ENCODE data around the gene ARID1B. TPM values are rescaled to one million over a fixed set of nuclear protein-coding genes. Genes with fewer than 3 reads are reported as not detected.

The ARID1B gene
- total RNA-seq, 4 donors from 2014 or later: 87.1 to 194 (median 115) TPM

DNA sequence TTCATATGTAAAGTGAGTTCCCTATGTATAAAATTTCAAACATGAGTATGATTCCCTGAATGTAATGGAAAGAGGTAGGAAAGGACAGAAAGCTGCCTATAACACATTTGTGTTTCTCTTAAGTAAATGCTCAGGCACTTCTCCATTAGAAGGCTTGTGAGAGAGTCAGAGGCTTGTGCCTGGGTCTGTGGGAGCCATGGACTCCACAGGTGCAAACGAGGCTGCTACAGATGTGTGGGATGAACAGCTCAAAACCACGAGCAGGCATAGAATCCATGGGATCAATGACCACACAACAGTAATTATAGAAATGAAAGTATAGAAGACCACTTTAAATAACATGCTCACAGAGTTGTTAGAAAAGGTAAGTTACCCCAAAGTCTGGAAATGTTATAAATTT lies 134.4 kb downstream of the ARID1B start:
- Histone ChIP-seq H3K27ac (no peak overlapping the region), H3K36me3 (no peaks in the 10 kb centered on the region), H3K9me3 (no peaks in the 10 kb centered on the region), H3K4me1 (peaks cover 0 to 12% (median 1%) of the 10 kb centered on the region in 4 donors), H3K27me3 (no peaks in the 10 kb centered on the region), H3K4me3 (no peak overlapping the region)
- in situ Hi-C loops (cut with MboI; ENCODE audit: low pct_ligation_motif_present in 1 of 4, low pct_unique_long_range_greater_than_20kb in 1 of 4, low sequenced_read_pairs in 3 of 4) (no loop called here), intact Hi-C loops (cut with DNase I; ENCODE audit: low total_unique reads) (no loop called here)
- TF ChIP-seq EP300 (IDR thresholded peaks at IDR 0.05; ENCODE audit: low read depth): no peak
- TF ChIP-seq POLR2AphosphoS5 (IDR thresholded peaks at IDR 0.05): no peak
- no peak for TF ChIP-seq POLR2A (IDR thresholded peaks at IDR 0.05)
- TF ChIP-seq, protein P1, sequence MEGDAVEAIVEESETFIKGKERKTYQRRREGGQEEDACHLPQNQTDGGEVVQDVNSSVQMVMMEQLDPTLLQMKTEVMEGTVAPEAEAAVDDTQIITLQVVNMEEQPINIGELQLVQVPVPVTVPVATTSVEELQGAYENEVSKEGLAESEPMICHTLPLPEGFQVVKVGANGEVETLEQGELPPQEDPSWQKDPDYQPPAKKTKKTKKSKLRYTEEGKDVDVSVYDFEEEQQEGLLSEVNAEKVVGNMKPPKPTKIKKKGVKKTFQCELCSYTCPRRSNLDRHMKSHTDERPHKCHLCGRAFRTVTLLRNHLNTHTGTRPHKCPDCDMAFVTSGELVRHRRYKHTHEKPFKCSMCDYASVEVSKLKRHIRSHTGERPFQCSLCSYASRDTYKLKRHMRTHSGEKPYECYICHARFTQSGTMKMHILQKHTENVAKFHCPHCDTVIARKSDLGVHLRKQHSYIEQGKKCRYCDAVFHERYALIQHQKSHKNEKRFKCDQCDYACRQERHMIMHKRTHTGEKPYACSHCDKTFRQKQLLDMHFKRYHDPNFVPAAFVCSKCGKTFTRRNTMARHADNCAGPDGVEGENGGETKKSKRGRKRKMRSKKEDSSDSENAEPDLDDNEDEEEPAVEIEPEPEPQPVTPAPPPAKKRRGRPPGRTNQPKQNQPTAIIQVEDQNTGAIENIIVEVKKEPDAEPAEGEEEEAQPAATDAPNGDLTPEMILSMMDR (IDR thresholded peaks at IDR 0.05): no peak
- DNase-seq: no peak
- WGBS, 2 donors (ENCODE audit: low coverage in 1 of 2): 69 to 94% methylated on average over 2 of the region's 2 CpGs

DNA sequence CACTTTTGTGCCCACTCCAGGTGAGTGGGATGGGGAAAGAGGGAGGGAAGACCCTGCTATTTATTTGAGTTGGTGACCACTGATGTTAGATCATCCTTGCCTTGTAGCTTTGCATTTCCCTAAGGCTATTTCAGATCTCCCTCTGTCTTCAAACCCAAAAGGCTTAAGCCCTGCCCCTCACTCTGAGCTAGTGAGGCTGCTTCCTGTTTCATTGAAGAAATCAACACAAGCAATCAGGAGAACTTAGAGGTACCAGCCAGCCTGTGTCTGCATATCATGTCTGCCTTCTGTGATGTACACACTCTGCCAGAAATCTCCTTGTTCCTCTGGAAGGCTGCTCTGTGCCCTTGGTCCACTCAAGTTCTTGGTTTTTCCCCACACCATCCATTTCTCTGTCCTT lies 135.3 kb downstream of the ARID1B start:
- in situ Hi-C loops (cut with MboI; ENCODE audit: low pct_ligation_motif_present in 1 of 4, low pct_unique_long_range_greater_than_20kb in 1 of 4, low sequenced_read_pairs in 3 of 4) (no loop called here), intact Hi-C loops (cut with DNase I; ENCODE audit: low total_unique reads) (no loop called here)
- DNase-seq: no peak
- no peak for TF ChIP-seq POLR2A (IDR thresholded peaks at IDR 0.05)
- H3K27me3 ChIP-seq: no peaks in the 10 kb centered on the region
- no peak overlapping the region for H3K4me3 ChIP-seq
- H3K27ac ChIP-seq: no peak overlapping the region
- no peaks in the 10 kb centered on the region for H3K36me3 ChIP-seq
- no peaks in the 10 kb centered on the region for H3K9me3 ChIP-seq
- peaks cover 0 to 17% (median 1%) of the 10 kb centered on the region in 4 donors for H3K4me1 ChIP-seq

DNA sequence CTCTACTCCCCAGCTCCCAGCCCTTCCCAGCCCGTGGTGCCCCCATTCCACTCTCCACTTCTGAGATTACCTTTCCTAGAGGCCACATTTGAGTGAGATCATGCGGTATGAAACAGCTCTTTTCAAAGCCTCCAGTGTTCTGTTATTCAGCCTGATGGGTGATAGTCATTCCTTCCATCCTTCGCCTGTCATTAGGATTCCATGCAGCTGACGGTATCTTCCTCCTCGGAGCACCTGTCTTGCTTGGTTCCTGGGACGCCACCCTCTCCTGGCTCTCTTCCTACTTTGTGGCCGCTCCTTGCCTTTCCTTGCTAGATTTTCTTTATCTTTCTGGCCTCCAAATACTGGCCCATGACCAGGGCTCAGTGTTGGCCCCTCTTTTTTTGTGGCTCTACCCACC lies 137.0 kb downstream of the ARID1B start:
- no peaks in the 10 kb centered on the region for H3K36me3 ChIP-seq
- intact Hi-C loops (cut with DNase I; ENCODE audit: low total_unique reads): no loop called here
- H3K27ac ChIP-seq: no peak overlapping the region
- TF ChIP-seq POLR2A (IDR thresholded peaks at IDR 0.05) (no peak), POLR2AphosphoS5 (IDR thresholded peaks at IDR 0.05) (no peak), EP300 (IDR thresholded peaks at IDR 0.05; ENCODE audit: low read depth) (no peak)
- TF ChIP-seq, protein P1 (IDR thresholded peaks at IDR 0.05): no peak
- peaks cover 0 to 24% (median 1%) of the 10 kb centered on the region in 4 donors for H3K4me1 ChIP-seq
- WGBS, 2 donors (ENCODE audit: low coverage in 1 of 2): 96 to 100% methylated on average over 1 to 7 of the region's 7 CpGs
- in situ Hi-C loops (cut with MboI; ENCODE audit: low pct_ligation_motif_present in 1 of 4, low pct_unique_long_range_greater_than_20kb in 1 of 4, low sequenced_read_pairs in 3 of 4): no loop called here
- DNase-seq: no peak
- no peaks in the 10 kb centered on the region for H3K27me3 ChIP-seq
- H3K9me3 ChIP-seq: no peaks in the 10 kb centered on the region
- H3K4me3 ChIP-seq: no peak overlapping the region

DNA sequence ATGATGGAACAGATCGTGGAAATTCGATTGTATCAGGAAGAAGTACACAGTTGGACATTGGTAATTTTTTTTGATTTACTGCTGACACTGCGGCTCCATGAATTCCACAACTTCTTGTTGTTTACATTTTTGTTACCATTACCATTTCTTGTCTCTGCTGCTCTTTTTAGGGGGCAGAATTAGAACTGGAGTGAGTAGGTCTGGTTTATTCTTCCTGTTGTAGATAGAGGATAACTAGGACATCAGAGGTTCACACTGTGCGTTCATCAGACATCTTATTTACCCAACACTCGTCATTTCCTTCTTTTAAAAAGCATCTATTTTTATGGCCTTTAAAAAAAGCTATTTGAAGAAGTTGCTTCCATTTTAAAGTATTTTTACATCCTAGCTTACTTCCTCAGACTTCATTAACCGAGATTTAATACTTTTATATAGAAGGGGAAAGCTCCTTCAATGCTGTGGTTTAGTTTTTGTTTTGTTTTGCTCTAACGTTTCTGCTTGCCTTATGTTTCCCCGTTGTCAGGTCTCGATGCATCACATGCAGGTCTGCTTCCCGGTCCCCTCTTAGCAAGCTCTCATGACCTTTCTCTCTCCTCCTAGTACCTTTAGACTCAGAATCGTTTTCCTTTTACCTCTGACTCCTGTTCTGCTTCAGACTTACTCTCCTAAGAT lies 139.1 kb downstream of the ARID1B start:
- Histone ChIP-seq H3K36me3 (no peaks in the 10 kb centered on the region), H3K9me3 (no peaks in the 10 kb centered on the region), H3K4me3 (no peak overlapping the region), H3K4me1 (peaks cover 0 to 23% (median 1%) of the 10 kb centered on the region in 4 donors), H3K27ac (no peak overlapping the region), H3K27me3 (no peaks in the 10 kb centered on the region)
- 41 to 56% methylated on average over 4 to 11 of the region's 11 CpGs for WGBS, 2 donors (ENCODE audit: low coverage in 1 of 2)
- in situ Hi-C loops (cut with MboI; ENCODE audit: low pct_ligation_motif_present in 1 of 4, low pct_unique_long_range_greater_than_20kb in 1 of 4, low sequenced_read_pairs in 3 of 4) (no loop called here), intact Hi-C loops (cut with DNase I; ENCODE audit: low total_unique reads) (no loop called here)
- DNase-seq: no peak
- TF ChIP-seq, protein P1 (IDR thresholded peaks at IDR 0.05): no peak

DNA sequence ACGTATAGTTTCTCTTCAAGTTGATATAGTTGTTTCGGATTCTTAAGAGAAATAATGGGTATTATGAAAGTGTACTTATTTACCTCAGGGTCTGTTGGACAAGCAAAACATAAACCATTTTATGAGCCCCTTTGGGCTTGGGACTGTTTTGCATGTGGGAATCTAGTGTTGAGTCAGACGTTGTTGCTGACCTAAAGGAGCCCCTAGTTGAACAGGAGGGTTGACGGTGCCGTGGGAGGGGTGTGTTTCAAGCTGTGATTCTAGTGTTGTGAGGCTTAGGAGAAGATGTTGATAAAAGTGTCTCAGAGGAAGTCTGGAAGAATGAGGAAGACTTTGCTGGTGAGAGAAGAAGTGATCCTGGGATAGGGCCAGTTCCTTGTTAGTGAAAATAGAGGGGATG lies 140.0 kb downstream of the ARID1B start:
- H3K27me3 ChIP-seq: no peaks in the 10 kb centered on the region
- no peaks in the 10 kb centered on the region for H3K9me3 ChIP-seq
- no peak overlapping the region for H3K27ac ChIP-seq
- H3K4me3 ChIP-seq: no peak overlapping the region
- TF ChIP-seq POLR2AphosphoS5 (IDR thresholded peaks at IDR 0.05): no peak
- TF ChIP-seq, protein P1 (IDR thresholded peaks at IDR 0.05): no peak
- no peak for TF ChIP-seq POLR2A (IDR thresholded peaks at IDR 0.05)
- no peak for TF ChIP-seq EP300 (IDR thresholded peaks at IDR 0.05; ENCODE audit: low read depth)
- in situ Hi-C loops (cut with MboI; ENCODE audit: low pct_ligation_motif_present in 1 of 4, low pct_unique_long_range_greater_than_20kb in 1 of 4, low sequenced_read_pairs in 3 of 4): no loop called here
- WGBS, 2 donors (ENCODE audit: low coverage in 1 of 2): 75 to 85% methylated on average over 5 of the region's 5 CpGs
- H3K4me1 ChIP-seq: peaks cover 0 to 23% (median 1%) of the 10 kb centered on the region in 4 donors
- intact Hi-C loops (cut with DNase I; ENCODE audit: low total_unique reads): no loop called here
- DNase-seq: no peak
- no peaks in the 10 kb centered on the region for H3K36me3 ChIP-seq

Measured in transverse colon (tissue), 4 donors.